ENCODE measurements around the gene NLRP6. TPM values are rescaled to one million over a fixed set of nuclear protein-coding genes. Genes with fewer than 3 reads are reported as not detected.
"Not testable (repeated sequence)": the region's sequence is repeated elsewhere in the genome, so short reads cannot be mapped to it uniquely, and the experiment has no call there.

The NLRP6 gene
- total RNA-seq, 1 donor from 2014 or later, result 0.49 TPM

- H3K9me3 ChIP-seq, result no peaks in the 10 kb centered on the region
- no peaks in the 10 kb centered on the region for H3K27me3 ChIP-seq
- no peak for TF ChIP-seq POLR2AphosphoS5 (IDR thresholded peaks at IDR 0.05; ENCODE audit: insufficient read depth in 1 of 2, low read depth in 1 of 2)
- TF ChIP-seq POLR2A (IDR thresholded peaks at IDR 0.05), result no peak
- TF ChIP-seq CTCF (IDR thresholded peaks at IDR 0.05), result no peak
- intact Hi-C loops (cut with DNase I), result no loop called here
- peak overlapping the region; percentile 97 for H3K27ac ChIP-seq
- H3K4me3 ChIP-seq, result peak overlapping the region; percentile 63 to 82
- peaks cover 42% of the 10 kb centered on the region for H3K4me1 ChIP-seq
- H3K36me3 ChIP-seq, result no peaks in the 10 kb centered on the region
- no peak for DNase-seq (ENCODE audit: extremely low spot score in 2 of 2)
These were observed 38.7 kb downstream of the NLRP6 start for GRCh38 chr11:316891-317301.

GRCh38 chr11:317668-318404, 39.6 kb downstream of the NLRP6 start:
- intact Hi-C loops (cut with DNase I); H3K9me3 ChIP-seq; H3K27me3 ChIP-seq; H3K36me3 ChIP-seq; DNase-seq (ENCODE audit: extremely low spot score in 2 of 2): not testable (repeated sequence)
- H3K27ac ChIP-seq, result peak overlapping the region; percentile 97
- H3K4me1 ChIP-seq, result peaks cover 34% of the 10 kb centered on the region
- TF ChIP-seq POLR2AphosphoS5 (IDR thresholded peaks at IDR 0.05; ENCODE audit: insufficient read depth in 1 of 2, low read depth in 1 of 2), result peak in 1 of 2 donors; percentile 53
- H3K4me3 ChIP-seq, result peak overlapping the region; percentile 26 to 28

- H3K4me3 ChIP-seq, result peak overlapping the region; percentile 66 to 73
- H3K27me3 ChIP-seq; intact Hi-C loops (cut with DNase I); DNase-seq (ENCODE audit: extremely low spot score in 2 of 2); H3K9me3 ChIP-seq; H3K36me3 ChIP-seq: not testable (repeated sequence)
- peaks cover 27% of the 10 kb centered on the region for H3K4me1 ChIP-seq
- H3K27ac ChIP-seq, result peak overlapping the region; percentile 97
These were observed 40.4 kb downstream of the NLRP6 start for GRCh38 chr11:318405-319120.

GRCh38 chr11:319121-319887, 41.1 kb downstream of the NLRP6 start:
- Histone ChIP-seq H3K27ac (peak overlapping the region; percentile 96), H3K4me3 (peak overlapping the region; percentile 66 to 73), H3K4me1 (peaks cover 31% of the 10 kb centered on the region)
- TF ChIP-seq POLR2AphosphoS5 (IDR thresholded peaks at IDR 0.05; ENCODE audit: insufficient read depth in 1 of 2, low read depth in 1 of 2), result peak in 1 of 2 donors; percentile 55
- H3K36me3 ChIP-seq; DNase-seq (ENCODE audit: extremely low spot score in 2 of 2); intact Hi-C loops (cut with DNase I); H3K27me3 ChIP-seq; H3K9me3 ChIP-seq: not testable (repeated sequence)

GRCh38 chr11:319888-320273, 41.7 kb downstream of the NLRP6 start:
- peaks cover 37% of the 10 kb centered on the region for H3K4me1 ChIP-seq
- H3K27ac ChIP-seq, result peak overlapping the region; percentile 96
- DNase-seq (ENCODE audit: extremely low spot score in 2 of 2); H3K27me3 ChIP-seq; H3K9me3 ChIP-seq; intact Hi-C loops (cut with DNase I); H3K36me3 ChIP-seq: not testable (repeated sequence)
- peak overlapping the region; percentile 66 to 95 for H3K4me3 ChIP-seq

- H3K27me3 ChIP-seq, result no peaks in the 10 kb centered on the region
- TF ChIP-seq POLR2A (IDR thresholded peaks at IDR 0.05), result no peak
- TF ChIP-seq POLR2AphosphoS5 (IDR thresholded peaks at IDR 0.05; ENCODE audit: insufficient read depth in 1 of 2, low read depth in 1 of 2), result no peak
- TF ChIP-seq CTCF (IDR thresholded peaks at IDR 0.05), result no peak
- DNase-seq (ENCODE audit: extremely low spot score in 2 of 2), result no peak
- H3K4me3 ChIP-seq, result no peak overlapping the region
- peak overlapping the region; percentile 93 for H3K27ac ChIP-seq
- no peaks in the 10 kb centered on the region for H3K36me3 ChIP-seq
- intact Hi-C loops (cut with DNase I), result no loop called here
- peaks cover 45% of the 10 kb centered on the region for H3K4me1 ChIP-seq
- H3K9me3 ChIP-seq, result no peaks in the 10 kb centered on the region
These were observed 45.9 kb downstream of the NLRP6 start for GRCh38 chr11:324156-324555.
